MCF 10A (cell line): ENCODE measurements around the gene UGT1A5. TPM values are rescaled to one million over a fixed set of nuclear protein-coding genes. Genes with fewer than 3 reads are reported as not detected.

ENCODE experiments used
- BruUV-seq: library from RNA; stranded (reverse); fragments of 400-500 nt; replicated peaks from 2 replicates; lab custom pipeline; 2021; lab: Mats Ljungman, UMichigan
- CTCF ChIA-PET: fragments of 300-600 bp; sonication (Branson Sonifier 250); formaldehyde crosslinking; extraction: SDS; loops from one replicate; lab custom pipeline; 2021; ENCODE audit warnings: antibody characterized with exemption, inconsistent platforms; lab: Yijun Ruan, JAX
- POLR2A ChIA-PET: fragments of 300-600, 350-650 bp; sonication (Branson Sonifier 250); formaldehyde crosslinking; extraction: SDS; loops from one replicate; lab custom pipeline; 2020; ENCODE audit warnings: antibody characterized with exemption, inconsistent platforms; lab: Yijun Ruan, JAX
- DNase-seq: peaks from one replicate; pipeline ENCODE4 v3.0.0-alpha.2; 2018; ENCODE audit not compliant: unreplicated experiment
- H3K27ac Mint-ChIP-seq: one replicate; pipeline ENCODE4 v1.8.0; 2022; ENCODE audit warnings: mild to moderate bottlenecking, low read depth, mixed read lengths; ENCODE audit not compliant: unreplicated experiment
- H3K27me3 Mint-ChIP-seq: one replicate; pipeline ENCODE4 v1.8.0; 2022; ENCODE audit warnings: mixed read lengths; ENCODE audit not compliant: insufficient read depth, unreplicated experiment
- H3K36me3 Mint-ChIP-seq: one replicate; pipeline ENCODE4 v1.8.0; 2022; ENCODE audit warnings: mild to moderate bottlenecking, moderate library complexity, mixed read lengths; ENCODE audit not compliant: insufficient read depth, unreplicated experiment
- H3K4me1 Mint-ChIP-seq: one replicate; pipeline ENCODE4 v1.8.0; 2022; ENCODE audit warnings: mixed read lengths; ENCODE audit not compliant: insufficient read depth, unreplicated experiment
- H3K4me3 Mint-ChIP-seq: one replicate; pipeline ENCODE4 v1.8.0; 2022; ENCODE audit warnings: mild to moderate bottlenecking, moderate library complexity, mixed read lengths; ENCODE audit not compliant: unreplicated experiment
- H3K9me3 Mint-ChIP-seq: one replicate; pipeline ENCODE4 v1.8.0; 2022; ENCODE audit warnings: mixed read lengths; ENCODE audit not compliant: unreplicated experiment
- intact Hi-C: fragments of 100-400 bp; cut with micrococcal nuclease; formaldehyde crosslinking; loops from 2 replicates; pipeline ENCODE4 v1.14.1; 2022
- total RNA-seq: library from RNA; stranded (reverse); gene quantifications from 2 replicates; pipeline ENCODE4 v1.2.3, GENCODE V29; 2022
- TF ChIP-seq, protein P1 (sequence below): fragments of 200-600 bp; IDR thresholded peaks from one replicate; pipeline ENCODE4 v1.8.0; 2022; ENCODE audit warnings: antibody characterized with exemption, mild to moderate bottlenecking; ENCODE audit not compliant: unreplicated experiment

Gene UGT1A5
- total RNA-seq, 1 experiment from 2014 or later: not detected

DNA sequence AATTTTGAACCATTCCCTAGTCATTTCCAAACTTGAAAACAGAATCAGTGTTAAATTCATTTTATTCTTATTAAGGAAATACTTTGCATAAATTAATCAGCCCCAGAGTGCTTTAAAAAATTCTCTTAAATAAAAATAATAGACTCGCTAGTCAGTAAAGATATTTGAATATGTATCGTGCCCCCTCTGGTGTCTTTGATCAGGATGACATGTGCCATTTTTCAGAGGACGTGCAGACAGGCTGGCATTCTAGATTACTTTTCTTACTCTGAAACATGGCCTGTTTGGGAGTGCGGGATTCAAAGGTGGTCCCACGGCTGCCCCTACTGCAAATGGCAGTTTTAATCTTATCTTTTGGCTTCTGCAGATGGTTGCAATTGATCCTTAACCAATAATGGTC lies 59.9 kb downstream of the UGT1A5 start:
- Mint-ChIP-seq H3K36me3 (no peaks in the 10 kb centered on the region), H3K4me1 (no peaks in the 10 kb centered on the region), H3K27ac (no peak overlapping the region), H3K9me3 (peaks cover 19% of the 10 kb centered on the region), H3K27me3 (no peaks in the 10 kb centered on the region), H3K4me3 (no peak overlapping the region)
- no TSS peak for BruUV-seq
- ChIA-PET CTCF (no interaction called here), POLR2A (no interaction called here)
- intact Hi-C loops: no loop called here
- TF ChIP-seq, protein P1, sequence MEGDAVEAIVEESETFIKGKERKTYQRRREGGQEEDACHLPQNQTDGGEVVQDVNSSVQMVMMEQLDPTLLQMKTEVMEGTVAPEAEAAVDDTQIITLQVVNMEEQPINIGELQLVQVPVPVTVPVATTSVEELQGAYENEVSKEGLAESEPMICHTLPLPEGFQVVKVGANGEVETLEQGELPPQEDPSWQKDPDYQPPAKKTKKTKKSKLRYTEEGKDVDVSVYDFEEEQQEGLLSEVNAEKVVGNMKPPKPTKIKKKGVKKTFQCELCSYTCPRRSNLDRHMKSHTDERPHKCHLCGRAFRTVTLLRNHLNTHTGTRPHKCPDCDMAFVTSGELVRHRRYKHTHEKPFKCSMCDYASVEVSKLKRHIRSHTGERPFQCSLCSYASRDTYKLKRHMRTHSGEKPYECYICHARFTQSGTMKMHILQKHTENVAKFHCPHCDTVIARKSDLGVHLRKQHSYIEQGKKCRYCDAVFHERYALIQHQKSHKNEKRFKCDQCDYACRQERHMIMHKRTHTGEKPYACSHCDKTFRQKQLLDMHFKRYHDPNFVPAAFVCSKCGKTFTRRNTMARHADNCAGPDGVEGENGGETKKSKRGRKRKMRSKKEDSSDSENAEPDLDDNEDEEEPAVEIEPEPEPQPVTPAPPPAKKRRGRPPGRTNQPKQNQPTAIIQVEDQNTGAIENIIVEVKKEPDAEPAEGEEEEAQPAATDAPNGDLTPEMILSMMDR: no peak
- DNase-seq: no peak

DNA sequence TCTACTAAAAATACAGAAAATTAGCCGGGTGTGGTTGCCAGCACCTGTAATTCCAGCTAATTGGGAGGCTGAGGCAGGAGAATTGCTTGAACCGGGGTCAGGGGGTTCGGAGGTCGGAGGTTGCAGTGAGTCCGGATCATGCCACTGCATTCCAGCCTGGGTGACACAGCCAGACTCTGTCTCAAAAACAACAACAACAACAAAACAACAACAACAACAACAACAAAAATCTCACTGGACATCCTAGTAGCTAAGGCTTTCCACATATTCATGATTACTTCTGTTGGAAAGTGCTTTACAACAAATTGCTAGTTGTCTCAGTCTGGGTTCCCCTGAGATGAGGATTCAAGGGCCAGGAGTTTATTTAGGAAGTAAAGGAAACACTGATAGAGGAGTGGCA lies 61.1 kb downstream of the UGT1A5 start:
- ChIA-PET CTCF (no interaction called here), POLR2A (no interaction called here)
- no TSS peak for BruUV-seq
- Mint-ChIP-seq H3K27ac (no peak overlapping the region), H3K4me1 (no peaks in the 10 kb centered on the region), H3K4me3 (no peak overlapping the region), H3K9me3 (peaks cover 19% of the 10 kb centered on the region), H3K27me3 (no peaks in the 10 kb centered on the region), H3K36me3 (no peaks in the 10 kb centered on the region)
- no peak for DNase-seq
- intact Hi-C loops: no loop called here
- TF ChIP-seq, protein P1: no peak

DNA sequence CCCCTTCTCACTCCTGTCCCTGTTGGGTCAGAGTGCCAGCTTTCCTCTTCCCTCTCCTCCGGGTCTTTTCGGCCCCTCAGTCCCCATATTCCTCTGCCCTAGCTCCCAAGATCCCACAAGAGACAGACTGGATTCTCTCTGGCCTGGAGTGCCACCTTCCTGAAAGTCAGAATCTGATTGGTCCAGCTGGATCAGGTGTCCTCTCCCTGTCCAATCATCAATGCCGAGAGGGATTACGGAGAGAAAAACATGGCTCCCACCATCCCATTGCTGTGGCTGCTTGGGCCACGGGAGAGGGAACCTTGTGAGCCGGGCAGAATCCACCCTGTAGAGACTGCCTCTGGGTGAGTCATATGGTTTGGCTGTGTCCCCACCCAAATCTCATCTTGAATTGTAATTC lies 62.7 kb downstream of the UGT1A5 start:
- Mint-ChIP-seq H3K27ac (no peak overlapping the region), H3K36me3 (no peaks in the 10 kb centered on the region), H3K4me1 (no peaks in the 10 kb centered on the region), H3K9me3 (peaks cover 19% of the 10 kb centered on the region), H3K27me3 (no peaks in the 10 kb centered on the region), H3K4me3 (no peak overlapping the region)
- TF ChIP-seq, protein P1: no peak
- CTCF ChIA-PET: no interaction called here
- BruUV-seq: no TSS peak
- no peak for DNase-seq
- intact Hi-C loops: no loop called here
- POLR2A ChIA-PET: no interaction called here

DNA sequence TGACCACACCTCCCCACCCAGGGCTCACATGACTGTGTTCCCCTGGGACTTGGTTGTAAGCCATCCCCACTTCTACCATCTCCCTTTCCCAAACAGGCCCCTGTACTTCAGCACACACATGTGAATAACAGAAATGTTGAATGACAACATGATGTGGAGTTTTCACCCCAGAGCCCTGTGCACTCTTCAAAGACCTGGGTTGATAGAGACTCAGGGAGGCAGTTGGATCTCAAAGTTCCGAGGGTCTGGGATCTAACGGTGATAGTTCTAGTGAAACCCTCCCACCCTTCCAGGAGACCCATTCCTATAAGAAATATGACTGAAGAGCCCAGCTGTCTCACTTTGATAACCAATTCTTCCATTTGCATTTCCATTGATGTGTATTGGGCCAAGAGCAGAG lies 65.3 kb downstream of the UGT1A5 start, which contains the start of gene MROH2A:
TSS of gene MROH2A (plus strand) at position 301 of the 400 bp plus-strand sequence. CDS start 1,029 bp downstream, outside the sequence.
- H3K27me3 Mint-ChIP-seq: no peaks in the 10 kb centered on the region
- no peak for DNase-seq
- ChIA-PET POLR2A (interaction anchor here (1.2 kb wide), 1 partner anchor 50 kb away, joined by 3 read pairs; no protein-coding TSS in a partner anchor), CTCF (interaction anchor here (0.7 kb wide), 2 partner anchors 836 to 844 kb away, joined by 3 read pairs; no protein-coding TSS in a partner anchor)
- TF ChIP-seq, protein P1: no peak
- no peak within 1 kb of the TSS for H3K4me3 Mint-ChIP-seq
- H3K4me1 Mint-ChIP-seq: no peaks in the 10 kb centered on the region
- no TSS peak for BruUV-seq
- no peaks in the 10 kb centered on the region for H3K36me3 Mint-ChIP-seq
- peaks cover 31% of the 10 kb centered on the region for H3K9me3 Mint-ChIP-seq
- intact Hi-C loops: no loop called here
- no peak within 1 kb of the TSS for H3K27ac Mint-ChIP-seq
